Fibroblast of pulmonary artery (primary cell): Measurements from ENCODE around the gene MYBBP1A.
A peak's percentile ranks its signal among the peaks of the same experiment; 100 is the strongest.

Experiments used
- DNase-seq: peaks from one replicate; pipeline ENCODE4 v3.0.0-alpha.2; 2010; ENCODE audit warnings: low read depth
- H3K4me3 ChIP-seq: replicated peaks from 2 replicates; pipeline ENCODE4 v1.5.1; 2011; ENCODE audit warnings: low read depth, mild to moderate bottlenecking, control low read depth, low read length, moderate library complexity
- CTCF ChIP-seq: IDR thresholded peaks from 2 replicates; pipeline ENCODE4 v1.5.1; 2011; ENCODE audit warnings: mild to moderate bottlenecking, control low read depth, low read length, inconsistent platforms; ENCODE audit errors: missing control alignments

Gene MYBBP1A

GRCh38 chr17:4514779-4515178 is 40.4 kb downstream of the MYBBP1A start:
- no peak overlapping the region for H3K4me3 ChIP-seq
- TF ChIP-seq CTCF: no peak
- no peak for DNase-seq

GRCh38 chr17:4514206-4514605 is 41.0 kb downstream of the MYBBP1A start:
- no peak for DNase-seq
- no peak overlapping the region for H3K4me3 ChIP-seq
- no peak for TF ChIP-seq CTCF

DNA sequence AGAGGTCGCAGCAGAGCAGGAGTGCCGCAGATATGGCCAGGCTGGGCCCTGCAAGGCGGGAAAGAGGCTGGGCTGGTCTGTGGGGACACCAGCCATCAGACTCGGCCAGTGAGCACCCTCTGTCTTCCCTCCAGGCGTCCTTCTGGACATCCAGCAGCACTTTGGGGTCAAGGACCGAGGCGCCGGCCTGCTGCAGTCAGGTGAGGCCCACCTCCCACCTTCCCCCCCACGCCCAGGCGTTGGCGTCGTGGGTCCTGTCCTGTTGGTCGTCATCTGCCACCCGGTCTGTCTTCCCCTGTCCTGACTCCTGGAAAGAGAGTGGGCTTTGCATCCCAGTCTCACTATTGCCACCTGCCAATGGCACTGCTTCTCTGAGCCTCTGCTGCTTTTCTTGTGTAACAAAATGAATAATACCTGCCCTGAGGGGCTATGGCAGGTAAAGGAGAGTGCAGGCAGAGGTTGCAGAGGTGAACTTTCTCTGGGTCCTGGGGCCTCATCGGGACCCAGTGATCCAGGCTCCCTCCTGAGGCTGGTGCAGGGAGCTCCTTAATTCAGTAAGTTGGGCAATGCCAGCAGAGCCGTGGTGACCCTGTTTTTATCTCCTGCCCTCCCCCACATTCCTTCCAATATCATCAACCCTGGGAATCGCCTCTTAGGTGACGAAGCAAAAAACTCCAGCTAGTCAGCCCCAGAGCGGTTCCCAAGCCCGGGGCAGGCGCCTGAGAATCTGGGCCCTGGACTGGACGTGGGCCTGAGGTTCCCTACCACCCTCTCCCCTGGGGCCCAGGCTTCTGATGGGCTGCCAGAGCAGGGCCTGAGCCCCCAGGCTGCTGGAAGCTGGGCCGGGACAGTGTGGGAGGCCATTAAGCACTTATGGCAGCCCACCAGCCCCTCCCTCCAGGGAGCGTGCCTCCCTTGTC is 41.8 kb downstream of the MYBBP1A start:
- no peak overlapping the region for H3K4me3 ChIP-seq
- no peak for TF ChIP-seq CTCF
- DNase-seq: peak; percentile 28

DNA sequence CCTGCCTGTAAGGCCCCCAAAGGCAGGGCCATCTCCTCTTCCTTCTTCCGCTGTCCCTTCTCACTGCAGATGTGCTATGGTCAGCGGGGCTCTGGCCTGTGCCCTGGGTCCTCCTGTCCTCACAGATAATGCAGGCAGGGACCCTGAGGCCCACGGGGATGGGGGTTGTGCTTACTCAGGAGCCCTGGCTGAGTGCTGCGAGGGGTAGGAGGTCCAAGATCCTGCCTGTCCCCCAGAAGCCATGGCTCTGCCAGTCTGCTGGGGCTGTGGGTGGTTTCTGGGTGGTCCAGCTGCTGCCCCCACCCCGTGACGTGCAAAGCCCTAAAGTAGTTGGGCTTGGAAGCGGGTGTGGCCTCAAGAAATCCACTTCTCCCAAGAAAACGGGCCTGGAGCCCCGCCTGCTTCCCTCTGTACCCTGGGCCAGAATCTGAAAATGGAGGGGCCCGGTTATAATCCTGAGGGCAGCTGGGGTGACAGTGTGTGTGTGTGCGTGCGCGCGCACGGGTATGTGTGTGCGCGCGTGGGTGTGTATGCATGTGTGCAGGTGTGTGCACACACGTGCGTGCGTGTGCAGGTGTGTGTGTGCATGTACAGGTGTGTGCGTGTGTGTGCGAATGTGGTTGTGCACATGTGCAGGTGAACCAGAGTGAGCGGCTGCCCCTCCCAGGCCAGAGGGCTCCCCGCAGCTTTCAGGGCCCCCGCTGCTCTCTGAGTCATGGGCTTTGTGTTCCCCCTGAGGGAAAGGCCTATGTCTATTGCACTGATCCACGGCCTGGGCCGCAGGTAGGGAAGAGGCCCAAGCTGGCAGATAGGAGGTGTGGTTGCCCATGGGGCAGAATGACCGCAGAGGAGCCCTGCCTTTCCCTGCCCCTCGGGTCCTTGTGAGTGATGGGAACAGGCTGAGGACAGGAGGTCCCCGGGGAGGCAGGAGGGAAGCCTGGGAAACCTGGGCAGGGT is 42.8 kb downstream of the MYBBP1A start:
- no peak for DNase-seq
- no peak for TF ChIP-seq CTCF
- no peak overlapping the region for H3K4me3 ChIP-seq

DNA sequence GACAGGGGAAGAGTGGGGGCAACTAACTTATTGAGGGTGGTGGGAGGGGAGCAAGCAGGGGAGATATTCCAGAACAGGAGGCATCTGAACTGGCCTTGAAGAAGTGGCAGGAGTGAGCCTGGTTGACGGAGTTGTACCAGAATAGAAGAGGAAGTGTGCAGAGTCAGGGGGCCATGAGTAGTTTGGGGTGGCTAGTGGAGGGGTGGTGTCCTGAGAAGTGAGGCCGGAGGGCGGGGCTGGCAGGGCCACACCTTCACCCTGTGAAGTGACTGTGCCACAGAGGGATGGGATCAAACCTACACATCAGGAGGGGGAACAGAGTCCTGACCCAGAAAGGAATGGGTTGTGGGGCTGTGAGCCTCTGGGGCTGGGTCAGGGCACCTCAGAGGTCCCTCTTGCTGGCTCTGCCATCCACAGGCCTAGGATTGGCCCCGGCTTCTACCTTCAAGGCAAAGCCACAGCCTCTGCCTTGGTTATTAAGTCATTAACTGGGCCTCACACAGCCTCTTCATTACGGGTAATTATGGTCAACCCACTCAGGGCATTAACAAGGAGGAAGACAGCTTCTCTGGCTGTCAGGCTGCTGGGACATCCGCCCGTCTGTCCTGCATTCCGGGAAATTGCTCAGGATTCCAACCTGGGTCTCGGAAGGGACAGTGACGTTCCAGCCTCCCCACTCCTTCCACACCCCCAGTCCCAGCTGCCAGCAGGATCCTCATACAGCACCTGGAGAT is 43.8 kb downstream of the MYBBP1A start:
- TF ChIP-seq CTCF: no peak
- no peak overlapping the region for H3K4me3 ChIP-seq

DNA sequence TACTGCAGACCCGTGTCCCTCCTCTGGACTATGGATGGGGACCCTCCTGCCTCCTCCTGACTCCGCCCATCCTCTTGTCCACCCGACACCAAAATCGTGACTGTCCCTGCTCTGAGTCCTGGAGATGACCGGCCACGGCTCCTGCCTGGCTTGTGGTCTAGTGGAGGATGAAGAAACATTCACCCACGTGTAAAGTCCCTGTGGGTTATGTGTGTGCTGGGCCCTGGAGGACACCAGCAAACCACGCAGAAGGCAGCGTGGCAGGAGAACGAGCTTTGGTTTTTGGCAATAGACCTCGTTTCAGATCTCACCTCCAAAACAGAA is 44.6 kb downstream of the MYBBP1A start:
- no peak for DNase-seq
- H3K4me3 ChIP-seq: no peak overlapping the region
- TF ChIP-seq CTCF: no peak

More for the DNA sequence above, 43.8 kb downstream of the MYBBP1A start:
- no peak for DNase-seq
